Peyer's patch (tissue), 4 donors: ENCODE data around the gene WTIP.

Experiments
- CTCF ChIP-seq, 6 experiments: fragments of 450-650 bp in 4 of 6; fragments of 200-600 bp in 2 of 6; sonication (generic) in 1 of 6; IDR thresholded peaks; one replicate each; pipeline ENCODE4 v1.5.1; 2017 to 2019; ENCODE audit warnings: antibody characterized with exemption in 6 of 6, mild to moderate bottlenecking in 3 of 6, moderate library complexity in 1 of 6
- POLR2A ChIP-seq, 2 donors: fragments of 450-650 bp; IDR thresholded peaks; one replicate each; pipeline ENCODE4 v1.5.1; 2017; ENCODE audit warnings: antibody characterized with exemption in 2 of 2, mild to moderate bottlenecking in 2 of 2, moderate library complexity in 2 of 2

GRCh38 chr19:34513767-34514166, 32.2 kb downstream of the WTIP start:
- TF ChIP-seq CTCF (IDR thresholded peaks at IDR 0.05) (no peak), POLR2A (IDR thresholded peaks at IDR 0.05) (no peak)
